ENCODE measurements around the gene GLB1L2.

The GLB1L2 gene

GRCh38 chr11:134347441-134347840, 15.7 kb downstream of the GLB1L2 start:
- no peak for DNase-seq (ENCODE audit: low spot score)

- DNase-seq (ENCODE audit: low spot score) = no peak
Measured at GRCh38 chr11:134349109-134349801, 17.5 kb downstream of the GLB1L2 start.

- no peak for DNase-seq (ENCODE audit: low spot score)
Measured at GRCh38 chr11:134349802-134350355, 18.1 kb downstream of the GLB1L2 start.

- no peak for DNase-seq (ENCODE audit: low spot score)
Measured at GRCh38 chr11:134350381-134350780, 18.6 kb downstream of the GLB1L2 start.

GRCh38 chr11:134352111-134352510, 20.3 kb downstream of the GLB1L2 start:
- no peak for DNase-seq (ENCODE audit: low spot score)

GRCh38 chr11:134355136-134355535, 23.3 kb downstream of the GLB1L2 start:
- DNase-seq (ENCODE audit: low spot score) = no peak

GRCh38 chr11:134355656-134356055, 23.9 kb downstream of the GLB1L2 start:
- no peak for DNase-seq (ENCODE audit: low spot score)

GRCh38 chr11:134356656-134357544, 25.1 kb downstream of the GLB1L2 start:
- DNase-seq (ENCODE audit: low spot score) = no peak

GRCh38 chr11:134357545-134357839, 25.7 kb downstream of the GLB1L2 start:
- DNase-seq (ENCODE audit: low spot score) = no peak

GRCh38 chr11:134358165-134358855, 26.5 kb downstream of the GLB1L2 start:
- no peak for DNase-seq (ENCODE audit: low spot score)

GRCh38 chr11:134358856-134359490, 27.2 kb downstream of the GLB1L2 start:
- no peak for DNase-seq (ENCODE audit: low spot score)

- no peak for DNase-seq (ENCODE audit: low spot score)
Measured at GRCh38 chr11:134359646-134360045, 27.9 kb downstream of the GLB1L2 start.

- DNase-seq (ENCODE audit: low spot score) = peak; percentile 62
Measured at GRCh38 chr11:134360050-134360835, 28.5 kb downstream of the GLB1L2 start.

- DNase-seq (ENCODE audit: low spot score) = no peak
Measured at GRCh38 chr11:134361661-134362060, 29.9 kb downstream of the GLB1L2 start.

- DNase-seq (ENCODE audit: low spot score) = no peak
Measured at GRCh38 chr11:134362192-134362901, 30.6 kb downstream of the GLB1L2 start.

- no peak for DNase-seq (ENCODE audit: low spot score)
Measured at GRCh38 chr11:134363161-134363560, 31.4 kb downstream of the GLB1L2 start.

GRCh38 chr11:134363592-134363991, 31.8 kb downstream of the GLB1L2 start:
- no peak for DNase-seq (ENCODE audit: low spot score)

GRCh38 chr11:134364261-134364660, 32.5 kb downstream of the GLB1L2 start:
- no peak for DNase-seq (ENCODE audit: low spot score)

- DNase-seq (ENCODE audit: low spot score) = no peak
Measured at GRCh38 chr11:134365011-134365925, 33.5 kb downstream of the GLB1L2 start.

- no peak for DNase-seq (ENCODE audit: low spot score)
Measured at GRCh38 chr11:134366254-134366653, 34.5 kb downstream of the GLB1L2 start.

All from germinal center (tissue), 1 donor.